T-cell (primary cell): Measurements from ENCODE around the gene STEAP2. TPM values are rescaled to one million over a fixed set of nuclear protein-coding genes. Genes with fewer than 3 reads are reported as not detected.

Experiments
- ATAC-seq, 4 experiments: fragments of 200-7000 bp in 3 of 4; fragments of 150-1000 bp in 1 of 4; cut with Tn5 transposase; replicated peaks in 1 of 4; 1 replicate in 3 of 4; 2 replicates in 1 of 4; pipeline ENCODE4 v1.10.0; 2021; ENCODE audit warnings: moderate library complexity in 3 of 4, mild to moderate bottlenecking in 2 of 4, moderate number of reproducible peaks in 1 of 4
- CTCF ChIA-PET, 2 donors: fragments of 300-600 bp; sonication (Branson Sonifier 250); formaldehyde crosslinking; loops; one replicate each; lab custom pipeline; 2022; ENCODE audit warnings: antibody characterized with exemption in 2 of 2; lab: Charles Lee
- POLR2A ChIA-PET, 2 donors: fragments of 300-600 bp; sonication (Branson Sonifier 250); formaldehyde crosslinking; loops; one replicate each; lab custom pipeline; 2022; ENCODE audit warnings: antibody characterized with exemption in 2 of 2; lab: Charles Lee
- DNase-seq, 35 experiments: peaks; one replicate each; pipeline versions ENCODE4 v3.0.0 to v3.0.0-alpha.2; 2013 to 2023
- H3K27ac ChIP-seq: one replicate; pipeline ENCODE4 v1.5.1; 2013; ENCODE audit warnings: low read length
- H3K27me3 ChIP-seq, 2 experiments: replicated peaks in 1 of 2; 1 replicate in 1 of 2; 2 replicates in 1 of 2; pipeline versions ENCODE4 v1.6.1 to v1.7.0; 2013; ENCODE audit warnings: low read length in 1 of 2, mixed read lengths in 1 of 2; ENCODE audit not compliant: control insufficient read depth in 2 of 2, insufficient read depth in 2 of 2; ENCODE audit errors: extremely low read depth in 1 of 2
- H3K36me3 ChIP-seq, 2 donors: 1 replicate in 1 of 2; 2 replicates in 1 of 2; pipeline versions ENCODE4 v1.6.1 to v1.7.0; 2013; ENCODE audit warnings: low read length in 1 of 2; ENCODE audit not compliant: control insufficient read depth in 2 of 2, insufficient read depth in 1 of 2; ENCODE audit errors: extremely low read depth in 1 of 2
- H3K4me1 ChIP-seq, 2 experiments: 1 replicate in 1 of 2; 2 replicates in 1 of 2; pipeline versions ENCODE4 v1.6.1 to v1.7.0; 2013; ENCODE audit warnings: low read length in 2 of 2, mixed read lengths in 1 of 2; ENCODE audit not compliant: insufficient read depth in 2 of 2, control insufficient read depth in 1 of 2; ENCODE audit errors: extremely low read depth in 1 of 2
- H3K4me3 ChIP-seq, 2 donors: 1 replicate in 1 of 2; 2 replicates in 1 of 2; pipeline versions ENCODE4 v1.5.1 to v1.7.0; 2013; ENCODE audit warnings: mild to moderate bottlenecking in 2 of 2, low read length in 1 of 2, moderate library complexity in 1 of 2; ENCODE audit not compliant: control insufficient read depth in 1 of 2; ENCODE audit errors: extremely low read depth in 1 of 2
- H3K9me3 ChIP-seq: 2 replicates; pipeline ENCODE4 v1.7.0; 2013
- H3K27ac Mint-ChIP-seq, 2 donors: one replicate each; pipeline ENCODE4 v1.8.0; 2020 to 2021; ENCODE audit warnings: mild to moderate bottlenecking in 2 of 2, mixed read lengths in 2 of 2
- H3K27me3 Mint-ChIP-seq, 2 donors: one replicate each; pipeline ENCODE4 v1.8.0; 2021 to 2022; ENCODE audit warnings: mixed read lengths in 2 of 2
- H3K36me3 Mint-ChIP-seq: one replicate; pipeline ENCODE4 v1.8.0; 2021; ENCODE audit warnings: mixed read lengths
- H3K4me1 Mint-ChIP-seq, 3 donors: one replicate each; pipeline ENCODE4 v1.8.0; 2020 to 2022; ENCODE audit warnings: mixed read lengths in 3 of 3, mild to moderate bottlenecking in 1 of 3
- H3K4me3 Mint-ChIP-seq, 3 donors: one replicate each; pipeline ENCODE4 v1.8.0; 2020 to 2022; ENCODE audit warnings: mild to moderate bottlenecking in 3 of 3, mixed read lengths in 3 of 3, moderate library complexity in 3 of 3
- H3K9me3 Mint-ChIP-seq, 3 donors: one replicate each; pipeline ENCODE4 v1.8.0; 2020 to 2022; ENCODE audit warnings: mixed read lengths in 3 of 3
- WGBS: methylation state at CpG from one replicate; pipeline ENCODE4 v1.1.5; 2013; ENCODE audit warnings: missing lambda C conversion rate; ENCODE audit not compliant: insufficient coverage; 5-methylcytosine and 5-hydroxymethylcytosine counted together
- total RNA-seq, 35 experiments: library from RNA in 6 of 35; stranded (reverse) in 6 of 35; fragments of 120-200 nt in 1 of 35; gene quantifications; one replicate each; pipeline versions ENCODE4 v1.2.1 to v1.2.4 and lab custom pipeline; 2013 to 2026

STEAP2 gene
- total RNA-seq, 5 donors from 2014 or later (not counting 1 experiment from before 2014, with no cell fraction given), result 0.19 to 0.20 TPM; not detected in 3

DNA sequence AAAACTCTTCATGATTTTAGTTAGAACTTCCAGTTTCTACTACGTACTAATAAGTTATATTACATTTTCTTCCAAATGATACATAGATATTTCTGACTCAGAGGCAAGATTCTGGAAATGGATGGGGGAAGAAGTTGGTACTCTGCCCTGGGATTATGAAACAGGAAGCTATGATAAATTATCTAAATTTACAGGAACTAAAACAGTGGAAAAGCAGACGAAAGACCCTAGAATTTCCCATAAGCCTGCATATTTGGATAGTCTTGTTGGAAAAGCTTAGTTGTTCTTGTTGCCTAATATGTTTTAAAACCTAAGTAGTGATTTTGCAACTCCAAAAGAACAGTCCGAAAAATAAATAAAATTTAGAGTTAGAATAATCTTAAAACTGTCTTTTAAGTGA, 55.3 kb downstream of the STEAP2 start:
- Mint-ChIP-seq H3K4me1 (no peaks in the 10 kb centered on the region), H3K27me3 (peaks cover 0 to 6% of the 10 kb centered on the region in 2 donors), H3K4me3 (no peak overlapping the region), H3K9me3 (no peaks in the 10 kb centered on the region), H3K36me3 (no peaks in the 10 kb centered on the region), H3K27ac (no peak overlapping the region)
- no peak for ATAC-seq
- Histone ChIP-seq H3K4me1 (no peaks in the 10 kb centered on the region), H3K27ac (no peak overlapping the region), H3K4me3 (no peak overlapping the region), H3K9me3 (no peaks in the 10 kb centered on the region), H3K27me3 (no peaks in the 10 kb centered on the region), H3K36me3 (no peaks in the 10 kb centered on the region)
- no CpG with 5 or more reads among the region's 3 CpGs for WGBS
- POLR2A ChIA-PET, result no interaction called here
- CTCF ChIA-PET, result no interaction called here
- DNase-seq, result no peak

DNA sequence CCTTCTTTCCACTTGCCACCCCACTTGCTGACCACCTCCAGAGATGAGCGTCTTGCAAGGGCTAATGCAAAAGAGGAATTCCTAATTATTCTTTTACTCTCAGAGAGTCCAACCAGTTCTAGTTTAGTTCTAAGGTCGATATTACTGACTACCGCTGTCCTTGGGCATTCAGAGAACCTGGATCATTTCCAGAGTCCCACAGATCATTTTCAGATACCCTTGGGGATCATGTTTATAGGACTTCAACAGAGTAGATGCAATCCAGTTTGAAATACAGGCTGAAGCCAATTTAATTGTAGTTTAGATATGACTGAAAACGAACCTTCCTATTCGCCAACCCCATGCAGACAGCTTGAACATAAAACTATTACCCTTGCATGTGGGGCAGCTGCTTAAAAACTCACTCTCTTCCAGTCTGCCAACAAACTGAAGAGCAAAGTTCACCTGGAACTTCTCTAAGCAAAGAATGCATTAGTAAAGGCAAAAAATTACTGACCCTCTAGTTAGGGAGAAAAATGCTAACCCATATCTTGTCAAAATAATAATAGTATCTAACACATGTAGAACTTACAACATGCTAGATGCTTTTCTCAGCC, 55.8 kb downstream of the STEAP2 start:
- ChIA-PET CTCF (no interaction called here), POLR2A (no interaction called here)
- ATAC-seq, result no peak
- Mint-ChIP-seq H3K27ac (no peak overlapping the region), H3K27me3 (peaks cover 0 to 6% of the 10 kb centered on the region in 2 donors), H3K4me3 (no peak overlapping the region), H3K36me3 (no peaks in the 10 kb centered on the region), H3K4me1 (no peaks in the 10 kb centered on the region), H3K9me3 (no peaks in the 10 kb centered on the region)
- Histone ChIP-seq H3K4me3 (no peak overlapping the region), H3K27me3 (no peaks in the 10 kb centered on the region), H3K27ac (no peak overlapping the region), H3K4me1 (no peaks in the 10 kb centered on the region), H3K9me3 (no peaks in the 10 kb centered on the region), H3K36me3 (no peaks in the 10 kb centered on the region)
- WGBS, result 86% methylated on average over 1 of the region's 5 CpGs
- DNase-seq, result no peak

DNA sequence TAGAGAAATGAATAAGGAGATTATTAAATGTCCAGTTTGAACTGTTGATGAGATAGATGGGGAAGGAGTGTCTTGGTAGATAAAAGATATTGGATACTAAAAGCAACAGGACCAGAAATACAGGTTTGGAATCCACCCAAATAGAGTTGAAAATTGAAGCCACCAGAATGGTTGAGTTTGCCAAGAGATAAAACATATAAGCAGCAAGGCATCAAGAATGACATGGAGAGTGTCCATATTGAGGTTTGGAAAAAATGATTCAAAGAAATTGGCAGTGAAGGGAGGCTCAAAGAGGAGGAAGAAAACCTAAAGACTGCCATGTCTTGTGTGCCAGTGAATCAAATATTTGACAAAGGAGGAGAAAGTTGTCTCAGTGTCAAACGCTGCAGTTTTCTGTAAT, 57.6 kb downstream of the STEAP2 start:
- ChIA-PET CTCF (no interaction called here), POLR2A (no interaction called here)
- no peaks in the 10 kb centered on the region for H3K4me1 ChIP-seq
- no peak overlapping the region for H3K27ac Mint-ChIP-seq
- H3K9me3 ChIP-seq, result no peaks in the 10 kb centered on the region
- no peaks in the 10 kb centered on the region for H3K4me1 Mint-ChIP-seq
- H3K27me3 ChIP-seq, result no peaks in the 10 kb centered on the region
- H3K4me3 ChIP-seq, result no peak overlapping the region
- peaks cover 0 to 4% of the 10 kb centered on the region in 2 donors for H3K27me3 Mint-ChIP-seq
- DNase-seq (no peak), ATAC-seq (no peak)
- no peaks in the 10 kb centered on the region for H3K9me3 Mint-ChIP-seq
- H3K4me3 Mint-ChIP-seq, result no peak overlapping the region
- no peaks in the 10 kb centered on the region for H3K36me3 ChIP-seq
- no peak overlapping the region for H3K27ac ChIP-seq
- no peaks in the 10 kb centered on the region for H3K36me3 Mint-ChIP-seq
- 100% methylated on average over 1 of the region's 1 CpG for WGBS

DNA sequence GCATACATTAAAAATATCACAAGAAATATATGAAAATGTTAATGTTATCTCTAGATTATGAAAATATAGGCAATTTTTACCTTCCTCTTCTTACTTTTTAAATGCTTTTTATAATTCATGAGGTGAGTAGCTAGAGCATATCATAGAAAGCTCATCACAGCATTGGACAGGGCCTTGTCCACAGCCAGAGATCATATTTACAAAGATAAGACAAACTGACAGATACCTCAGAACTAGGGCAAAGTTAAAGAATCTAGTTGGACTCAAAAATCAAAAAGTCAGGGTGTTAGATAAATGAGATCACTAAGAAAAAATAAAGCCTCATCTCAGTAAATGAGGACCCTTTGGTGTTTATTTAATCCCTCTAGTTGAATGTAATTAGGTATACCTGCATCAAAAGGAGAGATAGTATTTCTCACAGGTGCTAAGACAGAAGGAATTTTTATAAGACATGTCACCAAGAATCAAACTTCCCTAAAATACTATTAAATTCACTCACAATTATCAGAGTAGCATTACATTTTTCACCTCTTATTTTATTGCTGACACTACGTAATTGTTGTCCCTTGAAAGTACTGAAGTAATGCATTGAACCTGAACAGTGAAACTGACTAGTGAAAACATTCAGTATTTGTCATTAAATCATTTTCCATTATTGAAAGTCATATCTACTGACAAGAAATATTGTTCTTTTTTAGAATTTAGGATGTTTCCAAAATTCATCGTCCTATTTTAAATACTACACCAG, 59.1 kb downstream of the STEAP2 start:
- H3K27me3 Mint-ChIP-seq, result no peaks in the 10 kb centered on the region
- Histone ChIP-seq H3K9me3 (no peaks in the 10 kb centered on the region), H3K36me3 (no peaks in the 10 kb centered on the region), H3K27me3 (no peaks in the 10 kb centered on the region), H3K4me3 (no peak overlapping the region), H3K4me1 (no peaks in the 10 kb centered on the region), H3K27ac (no peak overlapping the region)
- H3K27ac Mint-ChIP-seq, result no peak overlapping the region
- no peak overlapping the region for H3K4me3 Mint-ChIP-seq
- no peaks in the 10 kb centered on the region for H3K9me3 Mint-ChIP-seq
- POLR2A ChIA-PET, result interaction anchor here in 1 of 2 donors (0.6 kb wide), 1 partner anchor 13 kb away, joined by 3 read pairs; no protein-coding TSS in a partner anchor
- no peaks in the 10 kb centered on the region for H3K36me3 Mint-ChIP-seq
- H3K4me1 Mint-ChIP-seq, result no peaks in the 10 kb centered on the region
- ATAC-seq (no peak), DNase-seq (no peak)
- CTCF ChIA-PET, result no interaction called here
- no CpG with 5 or more reads among the region's 2 CpGs for WGBS

DNA sequence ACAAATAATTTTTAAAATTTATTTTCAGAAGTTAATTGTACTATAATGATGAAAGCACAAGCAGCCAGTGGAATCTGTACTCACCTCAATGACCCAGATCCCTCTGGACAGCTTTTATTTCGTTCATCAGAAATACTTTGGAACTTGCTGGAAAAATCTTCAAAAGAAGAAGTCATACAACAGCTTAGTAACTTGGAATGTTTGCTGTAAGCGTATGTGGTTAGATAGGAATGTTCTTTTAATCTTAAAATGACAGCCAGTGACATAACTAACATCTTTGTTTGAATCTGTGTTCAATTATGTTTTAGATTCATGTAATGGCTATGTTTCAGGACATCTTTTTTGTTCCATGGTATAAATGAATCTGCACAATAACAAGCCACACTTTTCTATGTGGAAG, 60.2 kb downstream of the STEAP2 start:
- Mint-ChIP-seq H3K27me3 (no peaks in the 10 kb centered on the region), H3K9me3 (no peaks in the 10 kb centered on the region), H3K27ac (no peak overlapping the region), H3K36me3 (no peaks in the 10 kb centered on the region), H3K4me3 (no peak overlapping the region), H3K4me1 (no peaks in the 10 kb centered on the region)
- POLR2A ChIA-PET, result no interaction called here
- no peak for DNase-seq
- no peaks in the 10 kb centered on the region for H3K27me3 ChIP-seq
- H3K4me1 ChIP-seq, result no peaks in the 10 kb centered on the region
- H3K9me3 ChIP-seq, result no peaks in the 10 kb centered on the region
- ATAC-seq, result no peak
- no peak overlapping the region for H3K4me3 ChIP-seq
- CTCF ChIA-PET, result no interaction called here
- H3K27ac ChIP-seq, result no peak overlapping the region
- 100% methylated on average over 1 of the region's 2 CpGs for WGBS
- H3K36me3 ChIP-seq, result no peaks in the 10 kb centered on the region

DNA sequence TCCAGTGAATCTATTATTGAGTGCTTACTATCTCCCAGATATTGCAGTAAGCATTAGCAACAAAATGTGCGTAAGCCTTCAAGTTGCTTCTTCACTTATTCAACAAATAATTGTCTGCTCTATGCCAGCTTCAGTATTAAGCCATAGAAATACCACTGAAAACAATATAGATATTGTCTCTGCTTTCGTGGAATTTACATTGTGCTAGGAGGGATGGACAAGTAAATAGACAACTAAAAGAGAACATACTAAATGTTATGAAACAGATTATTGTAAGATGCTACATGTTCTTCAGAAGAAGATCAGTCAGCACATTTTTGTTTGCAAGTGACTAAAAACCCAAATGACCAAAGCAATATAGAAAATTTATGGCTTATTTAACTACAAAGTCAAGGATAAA, 60.7 kb downstream of the STEAP2 start:
- WGBS, result no CpG with 5 or more reads among the region's 2 CpGs
- no peak overlapping the region for H3K27ac Mint-ChIP-seq
- no peaks in the 10 kb centered on the region for H3K9me3 ChIP-seq
- no peaks in the 10 kb centered on the region for H3K9me3 Mint-ChIP-seq
- no peaks in the 10 kb centered on the region for H3K27me3 ChIP-seq
- no peak overlapping the region for H3K27ac ChIP-seq
- POLR2A ChIA-PET, result no interaction called here
- H3K4me1 Mint-ChIP-seq, result no peaks in the 10 kb centered on the region
- no peaks in the 10 kb centered on the region for H3K27me3 Mint-ChIP-seq
- CTCF ChIA-PET, result no interaction called here
- H3K36me3 Mint-ChIP-seq, result no peaks in the 10 kb centered on the region
- no peaks in the 10 kb centered on the region for H3K4me1 ChIP-seq
- H3K4me3 ChIP-seq, result no peak overlapping the region
- DNase-seq, result no peak
- no peak for ATAC-seq
- H3K36me3 ChIP-seq, result no peaks in the 10 kb centered on the region
- no peak overlapping the region for H3K4me3 Mint-ChIP-seq
